Right ventricle myocardium superior (tissue), 1 donor: ENCODE measurements around the gene SEMA6C. TPM values are rescaled to one million over a fixed set of nuclear protein-coding genes. Genes with fewer than 3 reads are reported as not detected.
"Not testable (repeated sequence)": the region's sequence is repeated elsewhere in the genome, so short reads cannot be mapped to it uniquely, and the experiment has no call there.

ENCODE experiments used
- ATAC-seq: fragments of 200-7000 bp; cut with Tn5 transposase; one replicate; pipeline ENCODE4 v1.9.1; 2020; ENCODE audit warnings: mild to moderate bottlenecking; ENCODE audit not compliant: poor library complexity
- DNase-seq: peaks from one replicate; pipeline ENCODE4 v3.0.0-alpha.2; 2020
- intact Hi-C: fragments of 100-400 bp; cut with DNase I; formaldehyde crosslinking; loops from one replicate; pipeline ENCODE4 v1.11.2; 2022
- total RNA-seq: library from RNA; stranded (reverse); fragmentation: NEBNext Ultra II Directional; extraction: Animal tissue kit (Norgen Biotek cat#: 25700); gene quantifications from one replicate; pipeline ENCODE4 v1.2.1, GENCODE V29; 2021
- donor health status: DM: no; HTN: yes; CAD: no; lungs with severe emphysema.

SEMA6C gene
- total RNA-seq, 1 donor from 2014 or later: 56.6 TPM

- DNase-seq (no peak), ATAC-seq (no peak)
- intact Hi-C loops: no loop called here
Observed at GRCh38 chr1:151134396-151134795, 12.0 kb downstream of the SEMA6C start.

GRCh38 chr1:151133018-151133806 is 13.2 kb downstream of the SEMA6C start:
- no peak for ATAC-seq
- intact Hi-C loops: no loop called here
- no peak for DNase-seq

- DNase-seq: no peak
- intact Hi-C loops: no loop called here
- ATAC-seq: no peak
Observed at GRCh38 chr1:151132335-151133017, 14.0 kb downstream of the SEMA6C start.

- intact Hi-C loops: no loop called here
- ATAC-seq (peak; percentile 57), DNase-seq (no peak)
Observed at GRCh38 chr1:151131701-151132334, 14.6 kb downstream of the SEMA6C start.

- ATAC-seq (peak; percentile 93), DNase-seq (peak; percentile 88)
- intact Hi-C loops: no loop called here
Observed at GRCh38 chr1:151130987-151131586, 15.3 kb downstream of the SEMA6C start.

GRCh38 chr1:151128800-151129199 is 17.6 kb downstream of the SEMA6C start:
- intact Hi-C loops: no loop called here

GRCh38 chr1:151124763-151125403 is 21.5 kb downstream of the SEMA6C start:
- intact Hi-C loops: no loop called here
- ATAC-seq: no peak
- no peak for DNase-seq

More at GRCh38 chr1:151128800-151129199, 17.6 kb downstream of the SEMA6C start:
- no peak for ATAC-seq
- no peak for DNase-seq

- no peak for ATAC-seq
- no peak for DNase-seq
- intact Hi-C loops: no loop called here
Observed at GRCh38 chr1:151113877-151114276, 32.6 kb downstream of the SEMA6C start.

- intact Hi-C loops: no loop called here
- DNase-seq (no peak), ATAC-seq (no peak)
Observed at GRCh38 chr1:151108331-151108730, 38.1 kb downstream of the SEMA6C start.

- intact Hi-C loops: no loop called here
- ATAC-seq: no peak
- no peak for DNase-seq
Observed at GRCh38 chr1:151106894-151107293, 39.5 kb downstream of the SEMA6C start.

GRCh38 chr1:151104630-151105029 is 41.8 kb downstream of the SEMA6C start:
- intact Hi-C loops: no loop called here
- DNase-seq (no peak), ATAC-seq (no peak)

GRCh38 chr1:151098126-151098525 is 48.3 kb downstream of the SEMA6C start:
- intact Hi-C loops: no loop called here
- DNase-seq (no peak), ATAC-seq (no peak)

GRCh38 chr1:151097426-151097825 is 49.0 kb downstream of the SEMA6C start:
- DNase-seq, ATAC-seq, intact Hi-C loops: not testable (repeated sequence)

- intact Hi-C loops: no loop called here
- DNase-seq (no peak), ATAC-seq (no peak)
Observed at GRCh38 chr1:151085953-151086559, 60.4 kb downstream of the SEMA6C start.

Other genes with a start within 250 kb of the SEMA6C start
- gene SETDB1, start 220.3 kb downstream of the SEMA6C start, total RNA-seq: 15.7 TPM
- 82.5 TPM for gene CERS2, start 171.8 kb downstream of the SEMA6C start, total RNA-seq
- not detected for gene ANXA9, start 164.3 kb downstream of the SEMA6C start, total RNA-seq
- gene MINDY1, start 139.7 kb downstream of the SEMA6C start, total RNA-seq: 41.6 TPM
- gene PRUNE1, start 138.2 kb downstream of the SEMA6C start, total RNA-seq: 41.3 TPM
- gene BNIPL, start 110.0 kb downstream of the SEMA6C start, total RNA-seq: 0.43 TPM
- 7.3 TPM for gene C1orf56, start 98.9 kb downstream of the SEMA6C start, total RNA-seq
- gene CDC42SE1, start 87.0 kb downstream of the SEMA6C start, total RNA-seq: 24.3 TPM
- 2.9 TPM for gene MLLT11, start 86.2 kb downstream of the SEMA6C start, total RNA-seq
- gene GABPB2, start 75.9 kb downstream of the SEMA6C start, total RNA-seq: 9.5 TPM
- 1.5 TPM for gene TNFAIP8L2, start 10.0 kb upstream of the SEMA6C start, total RNA-seq
- gene LYSMD1, start 19.3 kb upstream of the SEMA6C start, total RNA-seq: 10.7 TPM
- gene SCNM1, start 19.5 kb upstream of the SEMA6C start, total RNA-seq: 17.5 TPM
- gene TMOD4, start 29.4 kb upstream of the SEMA6C start, total RNA-seq: not detected
- 37.5 TPM for gene VPS72, start 43.6 kb upstream of the SEMA6C start, total RNA-seq
- 33.5 TPM for gene PIP5K1A, start 51.9 kb upstream of the SEMA6C start, total RNA-seq
- 138 TPM for gene PSMD4, start 108.1 kb upstream of the SEMA6C start, total RNA-seq
- 12.4 TPM for gene ZNF687, start 135.7 kb upstream of the SEMA6C start, total RNA-seq
- gene PI4KB, start 180.8 kb upstream of the SEMA6C start, total RNA-seq: 41.0 TPM
- gene RFX5, start 200.6 kb upstream of the SEMA6C start, total RNA-seq: 16.3 TPM
- 119 TPM for gene SELENBP1, start 226.1 kb upstream of the SEMA6C start, total RNA-seq